Peyer's patch (tissue), 4 donors: ENCODE data around the gene ACOX1.

Experiments
- POLR2A ChIP-seq, 2 donors: fragments of 450-650 bp; IDR thresholded peaks; one replicate each; pipeline ENCODE4 v1.5.1; 2017; ENCODE audit warnings: antibody characterized with exemption in 2 of 2, mild to moderate bottlenecking in 2 of 2, moderate library complexity in 2 of 2
- TF ChIP-seq, protein P1 (sequence below), 6 experiments: fragments of 450-650 bp in 4 of 6; fragments of 200-600 bp in 2 of 6; sonication (generic) in 1 of 6; IDR thresholded peaks; one replicate each; pipeline ENCODE4 v1.5.1; 2017 to 2019; ENCODE audit warnings: antibody characterized with exemption in 6 of 6, mild to moderate bottlenecking in 3 of 6, moderate library complexity in 1 of 6

DNA sequence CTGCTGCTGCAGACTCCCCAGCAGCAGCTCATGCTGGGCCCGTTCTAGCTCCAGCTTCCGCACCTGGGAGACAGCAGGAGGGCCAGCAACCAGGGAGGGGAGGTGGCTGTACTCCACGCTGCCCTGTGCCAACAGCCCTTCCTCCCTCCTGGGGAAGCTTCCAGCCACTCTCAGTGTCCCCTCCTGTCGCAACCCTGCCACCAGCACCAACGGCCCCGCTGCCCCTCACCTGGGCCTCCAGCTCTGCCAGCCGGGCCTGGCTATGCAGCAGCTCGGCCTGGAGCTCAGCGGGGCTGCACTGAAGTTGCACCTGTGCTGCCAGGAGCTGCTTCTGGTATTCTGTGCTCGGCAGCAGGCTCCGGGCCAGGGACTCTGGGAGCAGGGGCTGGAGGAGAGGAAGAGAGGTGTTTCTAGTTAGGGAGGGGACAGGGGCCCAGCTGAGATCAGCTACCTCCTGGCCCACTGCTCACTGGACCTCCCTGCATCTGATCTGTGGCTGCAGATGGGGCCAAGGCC lies 58.9 kb downstream of the ACOX1 start:
- TF ChIP-seq, protein P1, sequence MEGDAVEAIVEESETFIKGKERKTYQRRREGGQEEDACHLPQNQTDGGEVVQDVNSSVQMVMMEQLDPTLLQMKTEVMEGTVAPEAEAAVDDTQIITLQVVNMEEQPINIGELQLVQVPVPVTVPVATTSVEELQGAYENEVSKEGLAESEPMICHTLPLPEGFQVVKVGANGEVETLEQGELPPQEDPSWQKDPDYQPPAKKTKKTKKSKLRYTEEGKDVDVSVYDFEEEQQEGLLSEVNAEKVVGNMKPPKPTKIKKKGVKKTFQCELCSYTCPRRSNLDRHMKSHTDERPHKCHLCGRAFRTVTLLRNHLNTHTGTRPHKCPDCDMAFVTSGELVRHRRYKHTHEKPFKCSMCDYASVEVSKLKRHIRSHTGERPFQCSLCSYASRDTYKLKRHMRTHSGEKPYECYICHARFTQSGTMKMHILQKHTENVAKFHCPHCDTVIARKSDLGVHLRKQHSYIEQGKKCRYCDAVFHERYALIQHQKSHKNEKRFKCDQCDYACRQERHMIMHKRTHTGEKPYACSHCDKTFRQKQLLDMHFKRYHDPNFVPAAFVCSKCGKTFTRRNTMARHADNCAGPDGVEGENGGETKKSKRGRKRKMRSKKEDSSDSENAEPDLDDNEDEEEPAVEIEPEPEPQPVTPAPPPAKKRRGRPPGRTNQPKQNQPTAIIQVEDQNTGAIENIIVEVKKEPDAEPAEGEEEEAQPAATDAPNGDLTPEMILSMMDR (IDR thresholded peaks at IDR 0.05): no peak
- TF ChIP-seq POLR2A (IDR thresholded peaks at IDR 0.05): no peak
